Right atrium auricular region (tissue), 2 donors: ENCODE measurements around the gene AUH. TPM values are rescaled to one million over a fixed set of nuclear protein-coding genes. Genes with fewer than 3 reads are reported as not detected.

Experiments
- DNase-seq: peaks from one replicate; pipeline ENCODE4 v3.0.0-alpha.2; 2019; ENCODE audit warnings: low spot score
- H3K27ac ChIP-seq, 2 donors: fragments of 200-600 bp; sonication (generic); 1 replicate in 1 of 2; 2 replicates in 1 of 2; pipeline ENCODE4 v1.5.1; 2016 to 2019
- H3K27me3 ChIP-seq, 2 donors: fragments of 200-600 bp; sonication (generic); one replicate each; pipeline versions ENCODE4 v1.5.1 to v1.6.0; 2017 to 2019
- H3K36me3 ChIP-seq: fragments of 200-600 bp; sonication (generic); one replicate; pipeline ENCODE4 v1.5.1; 2016
- H3K4me1 ChIP-seq, 2 donors: fragments of 200-600 bp; sonication (generic); one replicate each; pipeline versions ENCODE4 v1.5.1 to v1.6.0; 2017 to 2019
- H3K4me3 ChIP-seq, 2 donors: fragments of 200-600 bp; sonication (generic); 1 replicate in 1 of 2; 2 replicates in 1 of 2; pipeline ENCODE4 v1.5.1; 2017 to 2019; ENCODE audit warnings: mild to moderate bottlenecking in 1 of 2, moderate library complexity in 1 of 2
- H3K9me3 ChIP-seq, 2 donors: fragments of 200-600 bp; sonication (generic); one replicate each; pipeline ENCODE4 v1.5.1; 2019
- CTCF ChIP-seq, 2 donors: fragments of 200-600 bp; sonication (generic); IDR thresholded peaks; one replicate each; pipeline ENCODE4 v1.5.1; 2019; ENCODE audit warnings: antibody characterized with exemption in 2 of 2
- total RNA-seq, 2 donors: library from RNA; depleted of rRNA; stranded (reverse); fragments of >200 nt; gene quantifications; one replicate each; pipeline ENCODE4 v1.1.0, GENCODE V29; 2016

The AUH gene
- total RNA-seq, 2 donors from 2014 or later: 16.3 to 50.4 TPM

- peaks cover 36% of the 10 kb centered on the region for H3K36me3 ChIP-seq
- no peak overlapping the region for H3K27ac ChIP-seq
- H3K4me1 ChIP-seq: peaks cover 0 to 14% of the 10 kb centered on the region in 2 donors
- no peak for DNase-seq
- no peak overlapping the region for H3K4me3 ChIP-seq
- no peaks in the 10 kb centered on the region for H3K27me3 ChIP-seq
- no peaks in the 10 kb centered on the region for H3K9me3 ChIP-seq
- TF ChIP-seq CTCF (IDR thresholded peaks at IDR 0.05): no peak
Measured at GRCh38 chr9:91298311-91298710, 63.4 kb downstream of the AUH start.

GRCh38 chr9:91297306-91297705 lies 64.4 kb downstream of the AUH start:
- Histone ChIP-seq H3K36me3 (peaks cover 45% of the 10 kb centered on the region), H3K4me1 (peaks cover 0 to 4% of the 10 kb centered on the region in 2 donors), H3K4me3 (no peak overlapping the region), H3K9me3 (no peaks in the 10 kb centered on the region), H3K27ac (no peak overlapping the region), H3K27me3 (no peaks in the 10 kb centered on the region)
- no peak for DNase-seq
- TF ChIP-seq CTCF (IDR thresholded peaks at IDR 0.05): no peak

GRCh38 chr9:91296354-91296753 lies 65.4 kb downstream of the AUH start:
- H3K4me1 ChIP-seq: no peaks in the 10 kb centered on the region
- TF ChIP-seq CTCF (IDR thresholded peaks at IDR 0.05): no peak
- no peak overlapping the region for H3K4me3 ChIP-seq
- no peaks in the 10 kb centered on the region for H3K9me3 ChIP-seq
- peaks cover 46% of the 10 kb centered on the region for H3K36me3 ChIP-seq
- no peaks in the 10 kb centered on the region for H3K27me3 ChIP-seq
- no peak overlapping the region for H3K27ac ChIP-seq
- DNase-seq: no peak

GRCh38 chr9:91295357-91295756 lies 66.4 kb downstream of the AUH start:
- no peak overlapping the region for H3K4me3 ChIP-seq
- H3K36me3 ChIP-seq: peaks cover 46% of the 10 kb centered on the region
- TF ChIP-seq CTCF (IDR thresholded peaks at IDR 0.05): no peak

GRCh38 chr9:91291866-91292265 lies 69.9 kb downstream of the AUH start:
- no peak for TF ChIP-seq CTCF (IDR thresholded peaks at IDR 0.05)
- Histone ChIP-seq H3K4me1 (no peaks in the 10 kb centered on the region), H3K9me3 (no peaks in the 10 kb centered on the region), H3K36me3 (peaks cover 37% of the 10 kb centered on the region), H3K27ac (no peak overlapping the region), H3K27me3 (no peaks in the 10 kb centered on the region), H3K4me3 (no peak overlapping the region)
- no peak for DNase-seq

More at GRCh38 chr9:91295357-91295756, 66.4 kb downstream of the AUH start:
- Histone ChIP-seq H3K27me3 (no peaks in the 10 kb centered on the region), H3K9me3 (no peaks in the 10 kb centered on the region), H3K4me1 (no peaks in the 10 kb centered on the region), H3K27ac (no peak overlapping the region)
- no peak for DNase-seq

- no peak for TF ChIP-seq CTCF (IDR thresholded peaks at IDR 0.05)
- Histone ChIP-seq H3K4me3 (no peak overlapping the region), H3K27me3 (no peaks in the 10 kb centered on the region), H3K36me3 (peaks cover 19% of the 10 kb centered on the region), H3K4me1 (no peaks in the 10 kb centered on the region), H3K9me3 (no peaks in the 10 kb centered on the region), H3K27ac (no peak overlapping the region)
- no peak for DNase-seq
Measured at GRCh38 chr9:91289244-91289643, 72.5 kb downstream of the AUH start.
